WI38 (cell line): Measurements from ENCODE around the gene SLC26A9.

Experiments
- H3K4me3 ChIP-seq: 2 replicates; pipeline ENCODE4 v1.5.1; 2011; ENCODE audit warnings: low read depth, mild to moderate bottlenecking, control low read depth, low read length
- CTCF ChIP-seq: IDR thresholded peaks from 2 replicates; pipeline ENCODE4 v1.5.1; 2012; ENCODE audit warnings: low read depth, mild to moderate bottlenecking, control low read depth, low read length

SLC26A9 gene

GRCh38 chr1:205986861-205987260 lies 43.6 kb upstream of the SLC26A9 start:
- no peak for TF ChIP-seq CTCF

GRCh38 chr1:205986292-205986691 lies 43.0 kb upstream of the SLC26A9 start:
- H3K4me3 ChIP-seq = no peak overlapping the region
- no peak for TF ChIP-seq CTCF

More at GRCh38 chr1:205986861-205987260, 43.6 kb upstream of the SLC26A9 start:
- H3K4me3 ChIP-seq = no peak overlapping the region

GRCh38 chr1:205985330-205986005 lies 42.2 kb upstream of the SLC26A9 start:
- no peak overlapping the region for H3K4me3 ChIP-seq
- TF ChIP-seq CTCF = no peak

GRCh38 chr1:205983925-205984725 lies 40.9 kb upstream of the SLC26A9 start:
- TF ChIP-seq CTCF = peak; percentile 97
- no peak overlapping the region for H3K4me3 ChIP-seq

GRCh38 chr1:205981257-205981656 lies 38.0 kb upstream of the SLC26A9 start:
- H3K4me3 ChIP-seq = no peak overlapping the region
- no peak for TF ChIP-seq CTCF

GRCh38 chr1:205980237-205980870 lies 37.1 kb upstream of the SLC26A9 start:
- no peak overlapping the region for H3K4me3 ChIP-seq
- no peak for TF ChIP-seq CTCF

GRCh38 chr1:205979301-205979700 lies 36.0 kb upstream of the SLC26A9 start:
- H3K4me3 ChIP-seq = no peak overlapping the region
- no peak for TF ChIP-seq CTCF
